HL-60 (cell line): ENCODE data around the gene EXOC5.

ENCODE experiments used
- DNase-seq, 2 experiments: peaks; one replicate each; pipeline ENCODE4 v3.0.0-alpha.2; 2010 to 2020; ENCODE audit warnings: low read depth in 1 of 2, low spot score in 1 of 2
- H3K27ac ChIP-seq: fragments of 250-450 bp; sonication (Bioruptor Pico); replicated peaks from 2 replicates; pipeline ENCODE4 v1.5.1; 2020; ENCODE audit warnings: mild to moderate bottlenecking, moderate library complexity
- H3K27me3 ChIP-seq: fragments of 250-450 bp; sonication (Bioruptor Pico); 2 replicates; pipeline ENCODE4 v1.5.1; 2021; ENCODE audit warnings: mild to moderate bottlenecking, moderate library complexity; ENCODE audit not compliant: insufficient read depth, poor library complexity, severe bottlenecking
- H3K4me3 ChIP-seq: replicated peaks from 2 replicates; pipeline ENCODE4 v1.5.1; 2011; ENCODE audit warnings: mild to moderate bottlenecking, control low read depth, low read length; ENCODE audit not compliant: insufficient read depth
- GABPA ChIP-seq: IDR thresholded peaks from 2 replicates; pipeline ENCODE4 v1.6.1; 2012; ENCODE audit warnings: low read depth
- POLR2AphosphoS5 ChIP-seq: IDR thresholded peaks from 2 replicates; pipeline ENCODE4 v1.6.1; 2012; ENCODE audit warnings: low read depth
- SPI1 ChIP-seq: IDR thresholded peaks from 2 replicates; pipeline ENCODE4 v1.6.1; 2012; ENCODE audit warnings: low read depth, mild to moderate bottlenecking, borderline replicate concordance
- TF ChIP-seq, protein P1 (sequence below): IDR thresholded peaks from one replicate; pipeline ENCODE4 v1.5.1; 2011; ENCODE audit warnings: low read length, control low read depth, inconsistent platforms; ENCODE audit not compliant: insufficient read depth
- TF ChIP-seq, protein P2 (sequence below): IDR thresholded peaks from 2 replicates; pipeline ENCODE4 v1.6.1; 2012; ENCODE audit warnings: low read depth; ENCODE audit not compliant: insufficient replicate concordance

Gene EXOC5

DNA sequence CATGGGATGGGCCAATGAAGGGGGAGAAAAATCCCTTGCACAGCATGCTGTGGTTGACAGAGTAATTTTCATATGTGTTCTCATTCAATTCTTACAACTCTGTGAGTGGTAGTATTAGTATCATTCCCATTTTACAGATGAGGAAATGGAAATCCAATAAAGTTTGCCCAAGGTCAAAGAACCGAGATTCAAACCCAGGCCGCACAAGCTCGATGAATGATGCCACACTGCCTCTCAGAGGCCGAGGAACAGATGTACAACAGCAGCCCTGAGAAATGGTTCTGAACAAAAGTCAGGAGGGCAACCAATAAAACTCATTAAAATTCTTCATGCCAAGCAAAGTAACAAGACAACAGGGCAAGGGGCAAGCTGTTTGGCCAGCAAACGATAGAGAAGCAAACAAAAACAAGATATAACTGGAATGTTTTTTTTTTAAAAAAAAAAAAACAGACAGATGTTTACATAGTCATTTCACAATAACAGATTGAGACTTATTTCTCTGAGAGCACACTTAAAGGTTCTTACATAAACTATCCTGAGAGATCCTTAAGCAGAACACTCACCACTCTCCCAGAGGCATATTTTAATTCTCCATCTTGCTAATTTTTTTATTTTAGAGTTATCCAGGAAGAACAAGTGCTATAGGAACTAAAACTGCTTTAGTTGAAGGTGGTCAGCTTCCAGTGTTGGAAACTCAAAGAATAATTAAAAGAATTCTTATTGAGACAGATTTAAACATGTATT is 85.8 kb downstream of the EXOC5 start:
- DNase-seq = no peak
- Histone ChIP-seq H3K4me3 (no peak overlapping the region), H3K27me3 (peaks cover 16% of the 10 kb centered on the region), H3K27ac (no peak overlapping the region)
- TF ChIP-seq GABPA = no peak
- TF ChIP-seq, protein P1, sequence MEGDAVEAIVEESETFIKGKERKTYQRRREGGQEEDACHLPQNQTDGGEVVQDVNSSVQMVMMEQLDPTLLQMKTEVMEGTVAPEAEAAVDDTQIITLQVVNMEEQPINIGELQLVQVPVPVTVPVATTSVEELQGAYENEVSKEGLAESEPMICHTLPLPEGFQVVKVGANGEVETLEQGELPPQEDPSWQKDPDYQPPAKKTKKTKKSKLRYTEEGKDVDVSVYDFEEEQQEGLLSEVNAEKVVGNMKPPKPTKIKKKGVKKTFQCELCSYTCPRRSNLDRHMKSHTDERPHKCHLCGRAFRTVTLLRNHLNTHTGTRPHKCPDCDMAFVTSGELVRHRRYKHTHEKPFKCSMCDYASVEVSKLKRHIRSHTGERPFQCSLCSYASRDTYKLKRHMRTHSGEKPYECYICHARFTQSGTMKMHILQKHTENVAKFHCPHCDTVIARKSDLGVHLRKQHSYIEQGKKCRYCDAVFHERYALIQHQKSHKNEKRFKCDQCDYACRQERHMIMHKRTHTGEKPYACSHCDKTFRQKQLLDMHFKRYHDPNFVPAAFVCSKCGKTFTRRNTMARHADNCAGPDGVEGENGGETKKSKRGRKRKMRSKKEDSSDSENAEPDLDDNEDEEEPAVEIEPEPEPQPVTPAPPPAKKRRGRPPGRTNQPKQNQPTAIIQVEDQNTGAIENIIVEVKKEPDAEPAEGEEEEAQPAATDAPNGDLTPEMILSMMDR = no peak
- TF ChIP-seq SPI1 = no peak
- TF ChIP-seq, protein P2, sequence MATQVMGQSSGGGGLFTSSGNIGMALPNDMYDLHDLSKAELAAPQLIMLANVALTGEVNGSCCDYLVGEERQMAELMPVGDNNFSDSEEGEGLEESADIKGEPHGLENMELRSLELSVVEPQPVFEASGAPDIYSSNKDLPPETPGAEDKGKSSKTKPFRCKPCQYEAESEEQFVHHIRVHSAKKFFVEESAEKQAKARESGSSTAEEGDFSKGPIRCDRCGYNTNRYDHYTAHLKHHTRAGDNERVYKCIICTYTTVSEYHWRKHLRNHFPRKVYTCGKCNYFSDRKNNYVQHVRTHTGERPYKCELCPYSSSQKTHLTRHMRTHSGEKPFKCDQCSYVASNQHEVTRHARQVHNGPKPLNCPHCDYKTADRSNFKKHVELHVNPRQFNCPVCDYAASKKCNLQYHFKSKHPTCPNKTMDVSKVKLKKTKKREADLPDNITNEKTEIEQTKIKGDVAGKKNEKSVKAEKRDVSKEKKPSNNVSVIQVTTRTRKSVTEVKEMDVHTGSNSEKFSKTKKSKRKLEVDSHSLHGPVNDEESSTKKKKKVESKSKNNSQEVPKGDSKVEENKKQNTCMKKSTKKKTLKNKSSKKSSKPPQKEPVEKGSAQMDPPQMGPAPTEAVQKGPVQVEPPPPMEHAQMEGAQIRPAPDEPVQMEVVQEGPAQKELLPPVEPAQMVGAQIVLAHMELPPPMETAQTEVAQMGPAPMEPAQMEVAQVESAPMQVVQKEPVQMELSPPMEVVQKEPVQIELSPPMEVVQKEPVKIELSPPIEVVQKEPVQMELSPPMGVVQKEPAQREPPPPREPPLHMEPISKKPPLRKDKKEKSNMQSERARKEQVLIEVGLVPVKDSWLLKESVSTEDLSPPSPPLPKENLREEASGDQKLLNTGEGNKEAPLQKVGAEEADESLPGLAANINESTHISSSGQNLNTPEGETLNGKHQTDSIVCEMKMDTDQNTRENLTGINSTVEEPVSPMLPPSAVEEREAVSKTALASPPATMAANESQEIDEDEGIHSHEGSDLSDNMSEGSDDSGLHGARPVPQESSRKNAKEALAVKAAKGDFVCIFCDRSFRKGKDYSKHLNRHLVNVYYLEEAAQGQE = no peak
- TF ChIP-seq POLR2AphosphoS5 = no peak

DNA sequence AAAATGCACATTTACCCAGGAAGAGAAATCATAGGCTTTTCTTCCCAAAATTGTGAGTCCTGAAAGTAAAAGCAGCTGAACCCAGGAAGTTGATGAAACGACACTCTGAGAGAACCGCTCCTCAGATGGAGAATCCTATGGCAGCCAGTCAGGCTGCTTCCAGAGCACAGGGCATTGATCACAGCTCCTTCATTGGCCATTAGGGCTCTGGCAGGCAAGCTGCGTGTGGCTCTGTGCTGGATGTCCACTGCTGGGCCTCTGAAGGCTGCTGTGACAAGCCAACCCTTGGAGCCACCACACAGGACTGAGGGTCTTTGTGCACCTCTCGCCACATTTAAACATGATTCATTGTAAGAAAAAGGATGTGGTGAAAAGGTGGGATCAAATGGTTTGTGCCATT is 89.4 kb downstream of the EXOC5 start:
- DNase-seq = no peak
- H3K27ac ChIP-seq = no peak overlapping the region
- H3K4me3 ChIP-seq = no peak overlapping the region
- TF ChIP-seq POLR2AphosphoS5 = no peak
- TF ChIP-seq GABPA = no peak
- TF ChIP-seq, protein P1 = no peak
- TF ChIP-seq, protein P2 = no peak
- TF ChIP-seq SPI1 = no peak
- H3K27me3 ChIP-seq = peaks cover 12% of the 10 kb centered on the region

DNA sequence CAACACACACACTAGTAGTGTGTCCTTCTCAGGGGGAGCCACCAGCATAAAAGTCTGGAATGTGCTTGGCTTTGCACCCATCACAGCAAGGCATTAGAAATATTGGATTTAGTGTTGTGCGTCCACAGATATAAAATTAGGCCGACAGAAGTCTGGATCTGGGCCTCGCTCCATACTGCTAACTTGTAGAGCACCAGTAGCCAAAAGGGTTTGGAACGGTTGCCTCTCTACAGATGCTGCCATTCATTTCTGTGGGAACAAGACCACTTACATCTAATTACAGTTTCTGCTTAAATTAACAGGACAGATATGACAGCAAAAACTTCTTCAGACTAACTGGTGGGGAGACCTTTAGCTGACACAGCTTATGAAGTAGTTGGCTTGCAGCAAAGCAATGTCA is 94.2 kb downstream of the EXOC5 start:
- H3K27ac ChIP-seq = no peak overlapping the region
- no peak overlapping the region for H3K4me3 ChIP-seq
- H3K27me3 ChIP-seq = peaks cover 2% of the 10 kb centered on the region
- TF ChIP-seq GABPA (no peak), POLR2AphosphoS5 (no peak), SPI1 (no peak)
- TF ChIP-seq, protein P1 = no peak
- TF ChIP-seq, protein P2 = no peak
- DNase-seq = no peak
